GM12872 (cell line): Measurements from ENCODE around the gene LSM11.
A peak's percentile ranks its signal among the peaks of the same experiment; 100 is the strongest.

Experiments used
- TF ChIP-seq, protein P1 (sequence below): IDR thresholded peaks from 3 replicates; pipeline ENCODE4 v1.5.1; 2011; ENCODE audit warnings: low read depth, mild to moderate bottlenecking, low read length, moderate library complexity; ENCODE audit not compliant: insufficient read depth

LSM11 gene

GRCh38 chr5:157732596-157733262 lies 10.8 kb upstream of the LSM11 start:
- TF ChIP-seq, protein P1, sequence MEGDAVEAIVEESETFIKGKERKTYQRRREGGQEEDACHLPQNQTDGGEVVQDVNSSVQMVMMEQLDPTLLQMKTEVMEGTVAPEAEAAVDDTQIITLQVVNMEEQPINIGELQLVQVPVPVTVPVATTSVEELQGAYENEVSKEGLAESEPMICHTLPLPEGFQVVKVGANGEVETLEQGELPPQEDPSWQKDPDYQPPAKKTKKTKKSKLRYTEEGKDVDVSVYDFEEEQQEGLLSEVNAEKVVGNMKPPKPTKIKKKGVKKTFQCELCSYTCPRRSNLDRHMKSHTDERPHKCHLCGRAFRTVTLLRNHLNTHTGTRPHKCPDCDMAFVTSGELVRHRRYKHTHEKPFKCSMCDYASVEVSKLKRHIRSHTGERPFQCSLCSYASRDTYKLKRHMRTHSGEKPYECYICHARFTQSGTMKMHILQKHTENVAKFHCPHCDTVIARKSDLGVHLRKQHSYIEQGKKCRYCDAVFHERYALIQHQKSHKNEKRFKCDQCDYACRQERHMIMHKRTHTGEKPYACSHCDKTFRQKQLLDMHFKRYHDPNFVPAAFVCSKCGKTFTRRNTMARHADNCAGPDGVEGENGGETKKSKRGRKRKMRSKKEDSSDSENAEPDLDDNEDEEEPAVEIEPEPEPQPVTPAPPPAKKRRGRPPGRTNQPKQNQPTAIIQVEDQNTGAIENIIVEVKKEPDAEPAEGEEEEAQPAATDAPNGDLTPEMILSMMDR, result no peak

DNA sequence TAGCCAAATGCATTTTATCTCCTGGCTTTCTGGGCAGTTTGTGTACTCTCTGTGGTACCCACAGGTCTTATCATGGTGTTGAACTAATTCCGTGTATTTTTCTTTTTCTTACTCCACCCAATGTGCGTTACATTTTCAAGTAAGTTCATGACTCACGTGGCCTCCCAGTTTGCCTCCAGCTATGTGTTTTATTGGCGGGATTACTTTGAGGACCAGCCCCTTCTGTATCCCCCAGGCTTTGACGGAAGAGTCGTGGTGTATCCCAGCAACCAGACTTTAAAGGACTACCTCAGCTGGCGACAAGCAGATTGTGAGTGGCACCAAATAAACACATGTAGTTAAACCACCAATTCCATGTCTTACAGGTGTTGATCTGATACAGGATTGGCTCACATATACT lies 9.1 kb upstream of the LSM11 start:
- TF ChIP-seq, protein P1, result no peak

DNA sequence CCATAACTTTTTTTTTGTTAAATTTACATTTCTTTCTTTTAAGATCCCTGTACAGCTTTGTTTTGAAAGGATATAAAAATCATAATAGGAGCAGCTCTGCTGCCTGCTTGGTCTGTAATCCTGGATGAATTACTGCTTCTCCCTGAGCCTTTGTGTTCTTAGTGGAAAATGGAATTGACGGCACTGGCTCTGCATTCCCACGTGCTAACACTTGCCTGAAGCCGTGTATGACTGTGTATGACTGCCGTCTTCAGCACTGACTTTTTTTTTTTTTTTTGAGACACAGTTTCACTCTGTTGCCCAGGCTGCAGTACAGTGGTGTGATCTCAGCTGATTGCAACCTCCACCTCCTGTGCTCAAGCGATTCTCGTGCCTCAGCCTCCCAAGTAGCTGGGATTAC lies 7.5 kb upstream of the LSM11 start:
- TF ChIP-seq, protein P1, result no peak

GRCh38 chr5:157739388-157740228 lies 3.9 kb upstream of the LSM11 start:
- TF ChIP-seq, protein P1, result no peak

GRCh38 chr5:157740229-157740610 lies 3.3 kb upstream of the LSM11 start:
- TF ChIP-seq, protein P1, result peak; percentile 58; the same call in 2 of the 3 replicates

- TF ChIP-seq, protein P1, result no peak
These were observed 2.4 kb upstream of the LSM11 start for GRCh38 chr5:157741131-157741530.
